Measurements from ENCODE around the gene ADD1.

DNA sequence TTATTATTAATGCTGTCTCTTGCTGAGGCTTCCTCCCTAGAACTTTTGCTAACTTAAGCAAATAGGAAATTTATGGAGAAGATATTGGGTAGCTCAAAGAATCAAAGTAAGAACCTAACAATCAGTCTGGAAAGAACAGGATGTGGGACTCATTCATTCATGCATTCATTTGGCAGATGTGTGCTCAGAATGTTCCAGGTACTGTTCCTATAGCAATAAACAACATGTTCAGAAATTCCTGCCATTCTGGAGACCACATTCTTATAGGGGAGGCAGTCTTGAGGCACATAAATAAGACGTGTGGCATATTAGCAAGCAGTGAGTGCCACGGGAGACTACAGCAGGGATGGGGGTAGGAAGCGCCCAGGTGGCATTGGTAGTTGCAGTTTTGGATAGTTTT, 124.7 kb downstream of the ADD1 start:
- no peak for TF ChIP-seq YY1 (IDR thresholded peaks at IDR 0.05; ENCODE audit: insufficient read depth, insufficient read length)
- no peak for TF ChIP-seq ZNF274 (IDR thresholded peaks at IDR 0.05; ENCODE audit: low read depth, low read length)

Data from NT2/D1 (cell line).